Heart left ventricle (tissue), 16 donors: ENCODE data around the gene WWTR1. TPM values are rescaled to one million over a fixed set of nuclear protein-coding genes. Genes with fewer than 3 reads are reported as not detected.

Source experiments
- ATAC-seq, 4 donors: fragments of 200-7000 bp; cut with Tn5 transposase; one replicate each; pipeline ENCODE4 v1.9.1; 2020 to 2022; ENCODE audit warnings: moderate library complexity in 4 of 4, mild to moderate bottlenecking in 3 of 4, moderate number of reproducible peaks in 1 of 4
- DNase-seq, 5 donors: peaks; one replicate each; pipeline ENCODE4 v3.0.0-alpha.2; 2020
- H3K27ac ChIP-seq, 12 donors: fragments of 200-600 bp; sonication (generic) in 4 of 12; one replicate each; pipeline versions ENCODE4 v1.5.0 to v1.8.0; 2016 to 2022; ENCODE audit warnings: mild to moderate bottlenecking in 2 of 12
- H3K27me3 ChIP-seq, 9 donors: fragments of 200-600 bp; sonication (generic) in 2 of 9; one replicate each; pipeline versions ENCODE4 v1.5.1 to v1.8.0; 2016 to 2022; ENCODE audit warnings: mild to moderate bottlenecking in 3 of 9
- H3K36me3 ChIP-seq, 9 donors: fragments of 200-600 bp; sonication (generic) in 2 of 9; one replicate each; pipeline versions ENCODE4 v1.5.0 to v1.8.0; 2018 to 2022; ENCODE audit warnings: mild to moderate bottlenecking in 2 of 9
- H3K4me1 ChIP-seq, 12 donors: fragments of 200-600 bp; sonication (generic) in 4 of 12; one replicate each; pipeline versions ENCODE4 v1.5.0 to v1.8.0; 2016 to 2022; ENCODE audit warnings: mild to moderate bottlenecking in 3 of 12
- H3K4me3 ChIP-seq, 12 donors: fragments of 200-600 bp; sonication (generic) in 4 of 12; one replicate each; pipeline versions ENCODE4 v1.5.0 to v1.8.0; 2017 to 2022; ENCODE audit warnings: mild to moderate bottlenecking in 9 of 12, moderate library complexity in 4 of 12
- H3K9me3 ChIP-seq, 12 donors: fragments of 200-600 bp; sonication (generic) in 4 of 12; one replicate each; pipeline versions ENCODE4 v1.5.0 to v1.8.0; 2016 to 2022; ENCODE audit warnings: mild to moderate bottlenecking in 1 of 12
- CTCF ChIP-seq, 12 donors: fragments of 200-600 bp; sonication (generic) in 4 of 12; IDR thresholded peaks; one replicate each; pipeline versions ENCODE4 v1.5.0 to v1.8.0; 2018 to 2022; ENCODE audit warnings: antibody characterized with exemption in 12 of 12, mild to moderate bottlenecking in 5 of 12
- POLR2A ChIP-seq, 2 donors: fragments of 450-650 bp; IDR thresholded peaks; one replicate each; pipeline ENCODE4 v1.6.1; 2017; ENCODE audit warnings: antibody characterized with exemption in 2 of 2, mild to moderate bottlenecking in 2 of 2, moderate library complexity in 2 of 2
- WGBS, 4 donors: extraction: QIAGEN DNeasy Blood & Tissue Kit in 2 of 4; methylation state at CpG; one replicate each; pipeline versions ENCODE4 v1.1.5 to v1.1.7; 2013 to 2018; 5-methylcytosine and 5-hydroxymethylcytosine counted together
- intact Hi-C, 10 donors: fragments of 100-400 bp; cut with DNase I; formaldehyde crosslinking; loops; one replicate each; pipeline versions ENCODE4 v1.11.1 to v1.14.2; 2022
- polyA plus RNA-seq, 2 donors: library from polyadenylated mRNA; stranded (reverse); fragments of 200-250 nt; gene quantifications; one replicate each; pipeline ENCODE4 v1.2.3, GENCODE V29; 2013
- total RNA-seq, 9 donors: library from RNA; depleted of rRNA in 2 of 9; stranded (reverse); fragments of >200 nt in 2 of 9; fragmentation: NEBNext Ultra II Directional in 3 of 9; extraction: Animal tissue kit (Norgen Biotek cat#: 25700) in 3 of 9; gene quantifications; one replicate each; pipeline versions ENCODE4 v1.1.0 to v1.2.4, GENCODE V29; 2016 to 2023
- donor health status: ischemic (EF 13 %, LVEDD 7.1; RV severe dilation, severe dysfunction).
- donor health status: healthy with polysubstance abuse.
- donor health status: DM: no; HTN: yes; CAD: no.
- donor health status: DM: no; HTN: no; CAD: no.
- donor health status: ischemic (EF 25% LVEDD 6.9; RV normal size, moderate dysfunction).
- donor health status: ischemic (EF 25% LVEDD 5.7; RV mildly dilated, moderate dysfunction).
- donor health status: healthy.
- donor health status: DM: yes; HTN: yes; CAD: no.
- donor health status: ischemic (EF 35%, LVEDD 5.7; RV mildly dilated, moderate dysfunction).
- donor health status: nonischemic (EF 11% LVEDD 7.7; RV severe dilation, severe dysfunction).
- donor health status: DM: yes; HTN: yes; CAD: no.
- donor health status: PGD.
- donor health status: ischemic (EF 29% LVEDD 5.4; RV normal size, mild dysfunction).
- donor health status: nonischemic (EF 23%, LVEDD 6.1; RV moderate dilation, normal function).

Gene WWTR1
- total and polyA plus RNA-seq, 11 donors = 14.5 to 71.7 (median 41.2) TPM

GRCh38 chr3:149701206-149701976 is 43.6 kb upstream of the WWTR1 start:
- intact Hi-C loops = loop anchor here in 1 of 10 donors (5.0 kb wide), 1 partner anchor 39 kb away; no protein-coding TSS in a partner anchor
- Histone ChIP-seq H3K27me3 (no peaks in the 10 kb centered on the region), H3K4me3 (no peak overlapping the region), H3K4me1 (peaks cover 0 to 6% (median 0%) of the 10 kb centered on the region in 12 donors), H3K9me3 (peaks cover 0 to 16% (median 9%) of the 10 kb centered on the region in 12 donors), H3K36me3 (no peaks in the 10 kb centered on the region), H3K27ac (no peak overlapping the region)
- DNase-seq (no peak), ATAC-seq (no peak)
- 91 to 93% (median 92%) methylated on average over 12 of the region's 12 CpGs for WGBS, 4 donors
- TF ChIP-seq POLR2A (IDR thresholded peaks at IDR 0.05) = no peak
- no peak for TF ChIP-seq CTCF (IDR thresholded peaks at IDR 0.05)

GRCh38 chr3:149688122-149688757 is 30.4 kb upstream of the WWTR1 start:
- TF ChIP-seq CTCF (IDR thresholded peaks at IDR 0.05) (no peak), POLR2A (IDR thresholded peaks at IDR 0.05) (no peak)
- H3K36me3 ChIP-seq = no peaks in the 10 kb centered on the region
- intact Hi-C loops = no loop called here
- no peaks in the 10 kb centered on the region for H3K27me3 ChIP-seq
- peaks cover 0 to 8% (median 0%) of the 10 kb centered on the region in 12 donors for H3K9me3 ChIP-seq
- no peaks in the 10 kb centered on the region for H3K4me1 ChIP-seq
- no peak overlapping the region for H3K27ac ChIP-seq
- 95 to 100% (median 97%) methylated on average over 3 of the region's 3 CpGs for WGBS, 4 donors
- DNase-seq (no peak), ATAC-seq (no peak)
- H3K4me3 ChIP-seq = no peak overlapping the region

GRCh38 chr3:149686996-149687395 is 29.2 kb upstream of the WWTR1 start:
- DNase-seq (no peak), ATAC-seq (no peak)
- intact Hi-C loops = no loop called here
- Histone ChIP-seq H3K4me3 (no peak overlapping the region), H3K4me1 (no peaks in the 10 kb centered on the region), H3K27ac (no peak overlapping the region), H3K9me3 (peaks cover 0 to 8% (median 0%) of the 10 kb centered on the region in 12 donors), H3K27me3 (peaks cover 0 to 4% (median 0%) of the 10 kb centered on the region in 9 donors), H3K36me3 (no peaks in the 10 kb centered on the region)
- TF ChIP-seq CTCF (IDR thresholded peaks at IDR 0.05) = no peak
- no peak for TF ChIP-seq POLR2A (IDR thresholded peaks at IDR 0.05)
- WGBS, 4 donors = 87 to 91% (median 88%) methylated on average over 2 of the region's 2 CpGs

GRCh38 chr3:149678351-149678950 is 20.6 kb upstream of the WWTR1 start:
- ATAC-seq (no peak), DNase-seq (no peak)
- peaks cover 0 to 4% (median 0%) of the 10 kb centered on the region in 9 donors for H3K27me3 ChIP-seq
- H3K36me3 ChIP-seq = no peaks in the 10 kb centered on the region
- intact Hi-C loops = no loop called here
- no peaks in the 10 kb centered on the region for H3K9me3 ChIP-seq
- H3K27ac ChIP-seq = no peak overlapping the region
- no peaks in the 10 kb centered on the region for H3K4me1 ChIP-seq
- no peak for TF ChIP-seq CTCF (IDR thresholded peaks at IDR 0.05)
- no peak for TF ChIP-seq POLR2A (IDR thresholded peaks at IDR 0.05)
- WGBS, 4 donors = 93 to 95% (median 93%) methylated on average over 7 of the region's 7 CpGs
- H3K4me3 ChIP-seq = no peak overlapping the region
